Measurements from ENCODE around the gene LGALS16. TPM values are rescaled to one million over a fixed set of nuclear protein-coding genes. Genes with fewer than 3 reads are reported as not detected.

LGALS16 gene
- total and polyA plus RNA-seq, 2 donors (not counting 1 experiment from before 2014, with no cell fraction given): not detected

DNA sequence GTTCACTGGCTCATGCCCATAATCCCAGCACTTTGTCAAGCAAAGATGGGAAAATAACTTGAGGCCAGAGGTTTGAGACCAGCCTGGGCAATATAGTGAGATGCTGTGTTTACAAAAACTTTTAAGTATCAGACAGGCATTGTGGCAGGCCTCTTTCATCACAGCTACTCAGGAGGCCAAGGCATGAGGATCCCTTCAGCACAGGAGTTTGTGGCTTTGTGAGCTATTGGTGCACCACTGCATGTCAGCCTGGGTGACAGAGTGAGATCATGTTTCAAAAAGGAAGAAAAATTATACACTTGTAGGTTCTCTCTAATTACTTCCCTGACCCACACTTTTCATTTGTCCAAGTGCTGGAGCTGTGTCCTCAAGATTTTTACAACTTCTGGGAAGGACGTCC, 37.1 kb downstream of the LGALS16 start:
- no peak overlapping the region for H3K9ac ChIP-seq (ENCODE audit: insufficient read depth, low read length)
- no peak overlapping the region for H2AFZ ChIP-seq (ENCODE audit: low read length)
- no peaks in the 10 kb centered on the region for H3K79me2 ChIP-seq (ENCODE audit: control insufficient read depth, insufficient read depth, low read length)
- H3K27me3 ChIP-seq (ENCODE audit: control insufficient read depth, insufficient read depth, low read length): no peaks in the 10 kb centered on the region
- H4K20me1 ChIP-seq (ENCODE audit: control insufficient read depth, extremely low read depth, insufficient read depth, low read length): no peaks in the 10 kb centered on the region
- no peak overlapping the region for H3K4me3 ChIP-seq (replicated peaks in 1 of 4; ENCODE audit: control extremely low read depth in 1 of 4, insufficient read depth in 1 of 4, low read depth in 3 of 4, low read length in 4 of 4)
- no peaks in the 10 kb centered on the region for H3K4me1 ChIP-seq (ENCODE audit: control insufficient read depth, extremely low read depth, insufficient read depth, low read length)
- no peaks in the 10 kb centered on the region for H3K9me3 ChIP-seq (ENCODE audit: control insufficient read depth, insufficient read depth, low read depth, low read length)
- no peak for DNase-seq (ENCODE audit: low read depth in 2 of 2)
- H3K4me2 ChIP-seq (ENCODE audit: extremely low read depth, insufficient read depth, low read length): no peak overlapping the region
- H3K36me3 ChIP-seq (ENCODE audit: control insufficient read depth, insufficient read depth, low read length): no peaks in the 10 kb centered on the region
- H3K27ac ChIP-seq (ENCODE audit: insufficient read depth, low read length): no peak overlapping the region
- TF ChIP-seq, protein P1, sequence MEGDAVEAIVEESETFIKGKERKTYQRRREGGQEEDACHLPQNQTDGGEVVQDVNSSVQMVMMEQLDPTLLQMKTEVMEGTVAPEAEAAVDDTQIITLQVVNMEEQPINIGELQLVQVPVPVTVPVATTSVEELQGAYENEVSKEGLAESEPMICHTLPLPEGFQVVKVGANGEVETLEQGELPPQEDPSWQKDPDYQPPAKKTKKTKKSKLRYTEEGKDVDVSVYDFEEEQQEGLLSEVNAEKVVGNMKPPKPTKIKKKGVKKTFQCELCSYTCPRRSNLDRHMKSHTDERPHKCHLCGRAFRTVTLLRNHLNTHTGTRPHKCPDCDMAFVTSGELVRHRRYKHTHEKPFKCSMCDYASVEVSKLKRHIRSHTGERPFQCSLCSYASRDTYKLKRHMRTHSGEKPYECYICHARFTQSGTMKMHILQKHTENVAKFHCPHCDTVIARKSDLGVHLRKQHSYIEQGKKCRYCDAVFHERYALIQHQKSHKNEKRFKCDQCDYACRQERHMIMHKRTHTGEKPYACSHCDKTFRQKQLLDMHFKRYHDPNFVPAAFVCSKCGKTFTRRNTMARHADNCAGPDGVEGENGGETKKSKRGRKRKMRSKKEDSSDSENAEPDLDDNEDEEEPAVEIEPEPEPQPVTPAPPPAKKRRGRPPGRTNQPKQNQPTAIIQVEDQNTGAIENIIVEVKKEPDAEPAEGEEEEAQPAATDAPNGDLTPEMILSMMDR (conservative IDR thresholded peaks at IDR 0.05 in 1 of 2, IDR thresholded peaks at IDR 0.05 in 1 of 2; ENCODE audit: low read depth in 1 of 2, low read length in 2 of 2): no peak
- no peak for TF ChIP-seq EZH2 (IDR thresholded peaks at IDR 0.05; ENCODE audit: low read length, missing control alignments)

DNA sequence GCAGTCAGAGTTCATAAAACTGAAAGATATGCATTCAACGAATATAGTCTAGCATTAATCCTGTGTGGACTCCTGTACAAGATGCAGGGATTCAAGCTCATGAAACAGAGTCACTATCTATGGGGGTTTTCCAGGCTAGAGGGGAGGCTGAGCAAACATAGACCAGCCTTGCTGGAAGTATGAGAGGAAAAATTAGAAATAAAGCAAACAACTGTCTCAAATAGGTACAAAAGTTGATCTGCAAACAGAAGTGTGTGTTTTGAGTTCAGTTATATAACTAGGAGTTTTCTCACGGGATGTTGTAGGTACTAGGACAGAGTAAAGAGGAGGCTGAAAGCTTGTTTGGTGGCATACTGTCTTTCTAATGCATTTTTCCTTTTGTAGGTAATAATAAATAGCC, 40.0 kb downstream of the LGALS16 start:
- no peaks in the 10 kb centered on the region for H3K27me3 ChIP-seq (ENCODE audit: control insufficient read depth, insufficient read depth, low read length)
- no peaks in the 10 kb centered on the region for H3K9me3 ChIP-seq (ENCODE audit: control insufficient read depth, insufficient read depth, low read depth, low read length)
- no peak for DNase-seq (ENCODE audit: low read depth in 2 of 2)
- no peak overlapping the region for H3K4me2 ChIP-seq (ENCODE audit: extremely low read depth, insufficient read depth, low read length)
- H3K27ac ChIP-seq (ENCODE audit: insufficient read depth, low read length): no peak overlapping the region
- H3K79me2 ChIP-seq (ENCODE audit: control insufficient read depth, insufficient read depth, low read length): no peaks in the 10 kb centered on the region
- TF ChIP-seq, protein P1 (conservative IDR thresholded peaks at IDR 0.05 in 1 of 2, IDR thresholded peaks at IDR 0.05 in 1 of 2; ENCODE audit: low read depth in 1 of 2, low read length in 2 of 2): no peak
- no peak for TF ChIP-seq EZH2 (IDR thresholded peaks at IDR 0.05; ENCODE audit: low read length, missing control alignments)
- no peaks in the 10 kb centered on the region for H3K36me3 ChIP-seq (ENCODE audit: control insufficient read depth, insufficient read depth, low read length)
- H3K4me1 ChIP-seq (ENCODE audit: control insufficient read depth, extremely low read depth, insufficient read depth, low read length): no peaks in the 10 kb centered on the region
- no peak overlapping the region for H2AFZ ChIP-seq (ENCODE audit: low read length)
- no peaks in the 10 kb centered on the region for H4K20me1 ChIP-seq (ENCODE audit: control insufficient read depth, extremely low read depth, insufficient read depth, low read length)
- no peak overlapping the region for H3K4me3 ChIP-seq (replicated peaks in 1 of 4; ENCODE audit: control extremely low read depth in 1 of 4, insufficient read depth in 1 of 4, low read depth in 3 of 4, low read length in 4 of 4)
- no peak overlapping the region for H3K9ac ChIP-seq (ENCODE audit: insufficient read depth, low read length)

DNA sequence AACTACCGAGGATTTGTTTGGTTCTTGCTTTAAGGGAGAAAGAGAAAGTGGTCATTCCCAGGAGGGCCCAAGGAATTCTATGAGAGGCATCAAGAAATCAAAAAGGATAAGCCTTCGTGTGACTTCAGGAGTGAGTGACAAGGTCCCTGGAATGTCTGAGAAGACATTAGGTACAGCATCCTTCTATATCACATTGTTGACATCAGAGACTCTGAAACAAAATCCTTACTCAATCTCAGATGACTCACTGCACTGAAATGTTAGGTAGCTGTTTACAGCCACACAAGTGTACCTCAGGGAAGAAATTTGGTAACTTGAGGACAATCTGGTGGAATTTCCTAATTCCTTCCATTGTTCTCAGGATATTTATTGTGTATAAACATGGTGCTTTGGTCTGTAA, 40.7 kb downstream of the LGALS16 start:
- Histone ChIP-seq H3K9me3 (ENCODE audit: control insufficient read depth, insufficient read depth, low read depth, low read length) (no peaks in the 10 kb centered on the region), H3K9ac (ENCODE audit: insufficient read depth, low read length) (no peak overlapping the region), H3K4me1 (ENCODE audit: control insufficient read depth, extremely low read depth, insufficient read depth, low read length) (no peaks in the 10 kb centered on the region), H3K4me3 (replicated peaks in 1 of 4; ENCODE audit: control extremely low read depth in 1 of 4, insufficient read depth in 1 of 4, low read depth in 3 of 4, low read length in 4 of 4) (no peak overlapping the region), H3K4me2 (ENCODE audit: extremely low read depth, insufficient read depth, low read length) (no peak overlapping the region), H3K79me2 (ENCODE audit: control insufficient read depth, insufficient read depth, low read length) (no peaks in the 10 kb centered on the region), H3K27ac (ENCODE audit: insufficient read depth, low read length) (no peak overlapping the region), H3K27me3 (ENCODE audit: control insufficient read depth, insufficient read depth, low read length) (no peaks in the 10 kb centered on the region), H4K20me1 (ENCODE audit: control insufficient read depth, extremely low read depth, insufficient read depth, low read length) (no peaks in the 10 kb centered on the region), H2AFZ (ENCODE audit: low read length) (no peak overlapping the region), H3K36me3 (ENCODE audit: control insufficient read depth, insufficient read depth, low read length) (no peaks in the 10 kb centered on the region)
- DNase-seq (ENCODE audit: low read depth in 2 of 2): no peak
- TF ChIP-seq EZH2 (IDR thresholded peaks at IDR 0.05; ENCODE audit: low read length, missing control alignments): no peak
- TF ChIP-seq, protein P1 (conservative IDR thresholded peaks at IDR 0.05 in 1 of 2, IDR thresholded peaks at IDR 0.05 in 1 of 2; ENCODE audit: low read depth in 1 of 2, low read length in 2 of 2): no peak

Measured in fibroblast of lung (primary cell).